Thoracic aorta (tissue), 2 donors: ENCODE results near the gene PTPRN2. TPM values are rescaled to one million over a fixed set of nuclear protein-coding genes. Genes with fewer than 3 reads are reported as not detected.

Experiments used
- ATAC-seq: fragments of 150-250 bp; one replicate; pipeline ENCODE4 v1.8.0; 2017; ENCODE audit warnings: low read depth; ENCODE audit not compliant: insufficient number of reproducible peaks, low FRiP score
- DNase-seq: peaks from one replicate; pipeline ENCODE4 v3.0.0-alpha.2; 2020; ENCODE audit warnings: low spot score
- H3K27ac ChIP-seq, 2 donors: fragments of 200-600 bp; sonication (generic); 1 replicate in 1 of 2; 2 replicates in 1 of 2; pipeline ENCODE4 v1.5.1; 2016; ENCODE audit warnings: mild to moderate bottlenecking in 2 of 2, moderate library complexity in 2 of 2
- H3K27me3 ChIP-seq: fragments of 200-600 bp; sonication (generic); replicated peaks from 2 replicates; pipeline ENCODE4 v1.6.0; 2016; ENCODE audit warnings: mild to moderate bottlenecking; ENCODE audit not compliant: insufficient read depth
- H3K36me3 ChIP-seq: fragments of 200-600 bp; sonication (generic); one replicate; pipeline ENCODE4 v1.5.1; 2016
- H3K4me1 ChIP-seq, 2 donors: fragments of 200-600 bp; sonication (generic); 1 replicate in 1 of 2; 2 replicates in 1 of 2; pipeline versions ENCODE4 v1.5.1 to v1.6.0; 2016; ENCODE audit warnings: low read depth in 2 of 2, mild to moderate bottlenecking in 1 of 2; ENCODE audit not compliant: control insufficient read depth in 1 of 2
- H3K4me3 ChIP-seq: fragments of 200-600 bp; sonication (generic); 2 replicates; pipeline ENCODE4 v1.5.1; 2016; ENCODE audit warnings: mild to moderate bottlenecking
- H3K9me3 ChIP-seq: fragments of 200-600 bp; sonication (generic); 2 replicates; pipeline ENCODE4 v1.5.1; 2016
- CTCF ChIP-seq: fragments of 200-600 bp; sonication (generic); IDR thresholded peaks from one replicate; pipeline ENCODE4 v1.5.1; 2019; ENCODE audit warnings: antibody characterized with exemption
- total RNA-seq, 2 donors: library from RNA; depleted of rRNA; stranded (reverse); fragments of >200 nt; gene quantifications; one replicate each; pipeline versions ENCODE4 v1.1.0 to v1.2.3, GENCODE V29; 2016

The PTPRN2 gene
- total RNA-seq, 2 donors from 2014 or later: 2.2 to 3.1 TPM

- no peak overlapping the region for H3K27ac ChIP-seq
- DNase-seq (no peak), ATAC-seq (no peak)
- no peaks in the 10 kb centered on the region for H3K36me3 ChIP-seq
- H3K9me3 ChIP-seq: no peaks in the 10 kb centered on the region
- no peaks in the 10 kb centered on the region for H3K4me1 ChIP-seq
- no peak for TF ChIP-seq CTCF
- no peaks in the 10 kb centered on the region for H3K27me3 ChIP-seq
- no peak overlapping the region for H3K4me3 ChIP-seq
These were observed 965.6 kb downstream of the PTPRN2 start for GRCh38 chr7:157622000-157622399.

- TF ChIP-seq CTCF: no peak
- Histone ChIP-seq H3K36me3 (no peaks in the 10 kb centered on the region), H3K27me3 (no peaks in the 10 kb centered on the region), H3K4me3 (no peak overlapping the region), H3K4me1 (no peaks in the 10 kb centered on the region), H3K9me3 (no peaks in the 10 kb centered on the region), H3K27ac (no peak overlapping the region)
- ATAC-seq: no peak
- DNase-seq: no peak
These were observed 966.4 kb downstream of the PTPRN2 start for GRCh38 chr7:157621131-157621681.

- Histone ChIP-seq H3K4me1 (no peaks in the 10 kb centered on the region), H3K27ac (no peak overlapping the region), H3K9me3 (no peaks in the 10 kb centered on the region), H3K27me3 (no peaks in the 10 kb centered on the region), H3K4me3 (no peak overlapping the region), H3K36me3 (no peaks in the 10 kb centered on the region)
- DNase-seq: no peak
- no peak for TF ChIP-seq CTCF
- ATAC-seq: no peak
These were observed 967.0 kb downstream of the PTPRN2 start for GRCh38 chr7:157620616-157621015.

GRCh38 chr7:157619753-157620525, 967.7 kb downstream of the PTPRN2 start:
- ATAC-seq (no peak), DNase-seq (no peak)
- H3K4me1 ChIP-seq: no peaks in the 10 kb centered on the region
- H3K4me3 ChIP-seq: no peak overlapping the region
- H3K27me3 ChIP-seq: no peaks in the 10 kb centered on the region
- no peaks in the 10 kb centered on the region for H3K36me3 ChIP-seq
- no peaks in the 10 kb centered on the region for H3K9me3 ChIP-seq
- no peak overlapping the region for H3K27ac ChIP-seq
- TF ChIP-seq CTCF: no peak

- Histone ChIP-seq H3K4me3 (no peak overlapping the region), H3K36me3 (no peaks in the 10 kb centered on the region), H3K27me3 (no peaks in the 10 kb centered on the region), H3K4me1 (no peaks in the 10 kb centered on the region), H3K27ac (no peak overlapping the region), H3K9me3 (no peaks in the 10 kb centered on the region)
- no peak for TF ChIP-seq CTCF
- ATAC-seq (no peak), DNase-seq (no peak)
These were observed 968.6 kb downstream of the PTPRN2 start for GRCh38 chr7:157618823-157619606.
